ENCODE measurements around the gene POU6F2. TPM values are rescaled to one million over a fixed set of nuclear protein-coding genes. Genes with fewer than 3 reads are reported as not detected.

POU6F2 gene
- total RNA-seq, 1 experiment from 2014 or later = not detected

Other genes with a start within 250 kb of the POU6F2 start
- 23.2 and 35.2 TPM in 2 replicates for gene VPS41, start 68.7 kb upstream of the POU6F2 start, total RNA-seq (2014; rRNA removed)

Measured in PC-3 (cell line).